ENCODE results near the gene LXN. TPM values are rescaled to one million over a fixed set of nuclear protein-coding genes. Genes with fewer than 3 reads are reported as not detected.
"Not testable (repeated sequence)": the region's sequence is repeated elsewhere in the genome, so short reads cannot be mapped to it uniquely, and the experiment has no call there.

The LXN gene
- total RNA-seq, 1 experiment from 2014 or later, result 301 TPM

DNA sequence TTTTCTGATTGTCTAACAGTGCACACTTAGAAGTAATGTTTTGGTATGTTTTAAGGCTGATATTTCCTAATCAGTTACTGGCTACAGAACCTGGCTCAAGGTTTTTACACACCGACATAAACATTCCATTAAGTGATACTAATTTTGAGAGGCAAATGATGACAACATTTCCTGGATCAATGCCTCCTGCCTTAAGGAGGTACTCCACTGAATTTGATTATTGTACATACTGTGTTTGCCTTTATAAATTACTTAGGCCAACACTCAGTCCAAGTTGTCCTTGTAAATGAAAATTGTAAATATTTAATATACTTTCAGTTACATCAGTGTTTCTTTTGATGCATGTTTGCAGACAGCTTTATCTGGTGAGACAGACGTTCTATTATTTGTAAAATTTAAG, 24.2 kb upstream of the LXN start:
- Histone ChIP-seq H3K27ac (ENCODE audit: low read length) (peak overlapping the region; percentile 5; the same call in 1 of the 2 replicates), H3K27me3 (ENCODE audit: control insufficient read depth, insufficient read depth, low read length) (no peaks in the 10 kb centered on the region), H3K4me3 (ENCODE audit: low read depth in 2 of 2, low read length in 2 of 2) (no peak overlapping the region), H3K4me1 (ENCODE audit: control insufficient read depth, insufficient read depth, low read length) (peaks cover 10% of the 10 kb centered on the region), H3K36me3 (ENCODE audit: control insufficient read depth, insufficient read depth, low read length) (peaks cover 6% of the 10 kb centered on the region; the same call in 1 of the 2 replicates), H3K9me3 (ENCODE audit: control insufficient read depth, insufficient read depth, low read depth, low read length) (no peaks in the 10 kb centered on the region)
- DNase-seq (ENCODE audit: low read depth, low spot score) (no peak), ATAC-seq (no peak)
- POLR2A ChIA-PET, result interaction anchor here (0.7 kb wide), 1 partner anchor 29 kb away, joined by 3 read pairs; no protein-coding TSS in a partner anchor
- no TSS peak for BruUV-seq (replicated peaks)
- intact Hi-C loops (cut with micrococcal nuclease; ENCODE audit: unreplicated experiment), result no loop called here
- CTCF ChIA-PET, result no interaction called here
- in situ Hi-C loops (cut with HindIII; ENCODE audit: low pct_unique_long_range_greater_than_20kb, low sequenced_read_pairs), result no loop called here
- TF ChIP-seq CTCF (IDR thresholded peaks at IDR 0.05), result no peak
- TF ChIP-seq TCF7L2 (IDR thresholded peaks at IDR 0.05; ENCODE audit: low read depth, low read length), result peak; percentile 58

- H3K4me1 ChIP-seq (ENCODE audit: control insufficient read depth, insufficient read depth, low read length); DNase-seq (ENCODE audit: low read depth, low spot score); H3K4me3 ChIP-seq (ENCODE audit: low read depth in 2 of 2, low read length in 2 of 2); H3K27ac ChIP-seq (ENCODE audit: low read length); CTCF ChIA-PET; ATAC-seq; H3K27me3 ChIP-seq (ENCODE audit: control insufficient read depth, insufficient read depth, low read length); BruUV-seq (replicated peaks); in situ Hi-C loops (cut with HindIII; ENCODE audit: low pct_unique_long_range_greater_than_20kb, low sequenced_read_pairs); intact Hi-C loops (cut with micrococcal nuclease; ENCODE audit: unreplicated experiment); H3K9me3 ChIP-seq (ENCODE audit: control insufficient read depth, insufficient read depth, low read depth, low read length): not testable (repeated sequence)
- POLR2A ChIA-PET, result interaction anchor here (0.6 kb wide), 1 partner anchor 10 kb away, joined by 4 read pairs; no protein-coding TSS in a partner anchor
- peaks cover 13% of the 10 kb centered on the region for H3K36me3 ChIP-seq (ENCODE audit: control insufficient read depth, insufficient read depth, low read length)
These were observed 21.5 kb upstream of the LXN start for GRCh38 chr3:158693866-158694456.

DNA sequence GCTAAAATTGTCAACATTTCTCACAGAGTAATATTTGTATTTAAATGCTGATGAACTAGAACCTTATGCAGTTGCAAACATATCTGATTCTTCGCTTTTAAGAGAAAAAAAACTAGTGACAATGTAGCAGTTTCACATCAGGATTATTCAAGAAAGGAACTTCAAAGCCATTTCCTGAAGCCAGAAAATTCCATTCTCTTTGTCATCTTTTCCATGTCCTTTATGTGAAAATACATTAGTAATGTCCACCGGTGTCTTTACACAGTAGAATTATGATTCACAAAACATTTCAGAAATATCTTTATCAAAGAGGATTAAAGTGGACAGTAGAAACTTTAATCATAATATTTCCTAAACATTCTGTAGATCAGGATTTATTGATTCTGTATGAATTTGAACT, 12.7 kb upstream of the LXN start:
- ATAC-seq (no peak), DNase-seq (ENCODE audit: low read depth, low spot score) (no peak)
- no peak for TF ChIP-seq POLR2AphosphoS5 (IDR thresholded peaks at IDR 0.05; ENCODE audit: low read depth, low read length)
- no peak for TF ChIP-seq CTCF (IDR thresholded peaks at IDR 0.05)
- TF ChIP-seq, protein P1, sequence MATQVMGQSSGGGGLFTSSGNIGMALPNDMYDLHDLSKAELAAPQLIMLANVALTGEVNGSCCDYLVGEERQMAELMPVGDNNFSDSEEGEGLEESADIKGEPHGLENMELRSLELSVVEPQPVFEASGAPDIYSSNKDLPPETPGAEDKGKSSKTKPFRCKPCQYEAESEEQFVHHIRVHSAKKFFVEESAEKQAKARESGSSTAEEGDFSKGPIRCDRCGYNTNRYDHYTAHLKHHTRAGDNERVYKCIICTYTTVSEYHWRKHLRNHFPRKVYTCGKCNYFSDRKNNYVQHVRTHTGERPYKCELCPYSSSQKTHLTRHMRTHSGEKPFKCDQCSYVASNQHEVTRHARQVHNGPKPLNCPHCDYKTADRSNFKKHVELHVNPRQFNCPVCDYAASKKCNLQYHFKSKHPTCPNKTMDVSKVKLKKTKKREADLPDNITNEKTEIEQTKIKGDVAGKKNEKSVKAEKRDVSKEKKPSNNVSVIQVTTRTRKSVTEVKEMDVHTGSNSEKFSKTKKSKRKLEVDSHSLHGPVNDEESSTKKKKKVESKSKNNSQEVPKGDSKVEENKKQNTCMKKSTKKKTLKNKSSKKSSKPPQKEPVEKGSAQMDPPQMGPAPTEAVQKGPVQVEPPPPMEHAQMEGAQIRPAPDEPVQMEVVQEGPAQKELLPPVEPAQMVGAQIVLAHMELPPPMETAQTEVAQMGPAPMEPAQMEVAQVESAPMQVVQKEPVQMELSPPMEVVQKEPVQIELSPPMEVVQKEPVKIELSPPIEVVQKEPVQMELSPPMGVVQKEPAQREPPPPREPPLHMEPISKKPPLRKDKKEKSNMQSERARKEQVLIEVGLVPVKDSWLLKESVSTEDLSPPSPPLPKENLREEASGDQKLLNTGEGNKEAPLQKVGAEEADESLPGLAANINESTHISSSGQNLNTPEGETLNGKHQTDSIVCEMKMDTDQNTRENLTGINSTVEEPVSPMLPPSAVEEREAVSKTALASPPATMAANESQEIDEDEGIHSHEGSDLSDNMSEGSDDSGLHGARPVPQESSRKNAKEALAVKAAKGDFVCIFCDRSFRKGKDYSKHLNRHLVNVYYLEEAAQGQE (IDR thresholded peaks at IDR 0.05; ENCODE audit: insufficient read depth in 1 of 2, low read depth in 2 of 2, low read length in 1 of 2), result no peak
- no peak for TF ChIP-seq TCF7L2 (IDR thresholded peaks at IDR 0.05; ENCODE audit: low read depth, low read length)
- TF ChIP-seq SIN3A (IDR thresholded peaks at IDR 0.05; ENCODE audit: borderline replicate concordance, insufficient read depth, low read depth, low read length), result no peak
- ChIA-PET POLR2A (interaction anchor here (0.6 kb wide), 1 partner anchor 9 kb away, joined by 9 read pairs; no protein-coding TSS in a partner anchor), CTCF (no interaction called here)
- Histone ChIP-seq H3K4me3 (ENCODE audit: low read depth in 2 of 2, low read length in 2 of 2) (no peak overlapping the region), H3K27me3 (ENCODE audit: control insufficient read depth, insufficient read depth, low read length) (no peaks in the 10 kb centered on the region), H3K36me3 (ENCODE audit: control insufficient read depth, insufficient read depth, low read length) (peaks cover 12% of the 10 kb centered on the region; the same call in 1 of the 2 replicates), H3K4me1 (ENCODE audit: control insufficient read depth, insufficient read depth, low read length) (no peaks in the 10 kb centered on the region), H3K27ac (ENCODE audit: low read length) (peak overlapping the region; percentile 3; the same call in 1 of the 2 replicates), H3K9me3 (ENCODE audit: control insufficient read depth, insufficient read depth, low read depth, low read length) (no peaks in the 10 kb centered on the region)
- intact Hi-C loops (cut with micrococcal nuclease; ENCODE audit: unreplicated experiment) (no loop called here), in situ Hi-C loops (cut with HindIII; ENCODE audit: low pct_unique_long_range_greater_than_20kb, low sequenced_read_pairs) (no loop called here)
- no TSS peak for BruUV-seq (replicated peaks)

Measured in Panc1 (cell line).